Lower leg skin (tissue), 4 donors: ENCODE data around the gene CCDC28A. TPM values are rescaled to one million over a fixed set of nuclear protein-coding genes. Genes with fewer than 3 reads are reported as not detected.
A peak's percentile ranks its signal among the peaks of the same experiment; 100 is the strongest.
"Not testable (repeated sequence)": the region's sequence is repeated elsewhere in the genome, so short reads cannot be mapped to it uniquely, and the experiment has no call there.

ENCODE experiments used
- DNase-seq, 2 donors: peaks; one replicate each; pipeline ENCODE4 v3.0.0-alpha.2; 2019; ENCODE audit warnings: low spot score in 2 of 2
- H3K4me3 ChIP-seq: fragments of 200-600 bp; sonication (generic); 2 replicates; pipeline ENCODE4 v1.5.1; 2017; ENCODE audit warnings: mild to moderate bottlenecking, low read depth; ENCODE audit not compliant: poor library complexity, severe bottlenecking
- CTCF ChIP-seq, 3 donors: fragments of 450-650 bp; IDR thresholded peaks; one replicate each; pipeline ENCODE4 v1.5.1; 2016; ENCODE audit warnings: antibody characterized with exemption in 3 of 3, mild to moderate bottlenecking in 3 of 3, moderate library complexity in 2 of 3
- POLR2A ChIP-seq, 2 donors: fragments of 450-650 bp; IDR thresholded peaks; one replicate each; pipeline ENCODE4 v1.6.1; 2016 to 2017; ENCODE audit warnings: antibody characterized with exemption in 2 of 2, mild to moderate bottlenecking in 1 of 2, moderate library complexity in 1 of 2
- WGBS, 2 donors: methylation state at CpG; one replicate each; pipeline ENCODE4 v1.1.5; 2018; 5-methylcytosine and 5-hydroxymethylcytosine counted together
- intact Hi-C: fragments of 100-400 bp; cut with DNase I; formaldehyde crosslinking; loops from one replicate; pipeline ENCODE4 v1.15.0; 2023; ENCODE audit warnings: low total_unique reads
- total RNA-seq, 4 donors: library from RNA; depleted of rRNA; stranded (reverse); fragments of >200 nt; gene quantifications; one replicate each; pipeline ENCODE4 v1.1.0, GENCODE V29; 2016

Gene CCDC28A
- total RNA-seq: 10 to 100 TPM; 16.5 to 23.4 (median 20.6) TPM

- peak; percentile 97 to 99 for DNase-seq
- WGBS, 2 donors: 0% methylated on average over 47 of the region's 47 CpGs
- intact Hi-C loops: no loop called here
- peak within 1 kb of the TSS; percentile 88 for H3K4me3 ChIP-seq
- no peak for TF ChIP-seq POLR2A (IDR thresholded peaks at IDR 0.05)
- no peak for TF ChIP-seq CTCF (IDR thresholded peaks at IDR 0.05)
Observed at GRCh38 chr6:138773177-138774091, at the start of gene CCDC28A. CCDC28A (plus strand) TSS chr6:138773769; CDS start chr6:138776121, 2,352 bp downstream.

- no peak overlapping the region for H3K4me3 ChIP-seq
- WGBS, 2 donors: 49 to 59% methylated on average over 3 of the region's 3 CpGs
- TF ChIP-seq POLR2A (IDR thresholded peaks at IDR 0.05) (no peak), CTCF (IDR thresholded peaks at IDR 0.05) (no peak)
- intact Hi-C loops: no loop called here
- DNase-seq: peak in 1 of 2 donors; percentile 24
Observed at GRCh38 chr6:138724015-138724414, 49.6 kb upstream of the CCDC28A start.

- 87 to 92% methylated on average over 7 of the region's 7 CpGs for WGBS, 2 donors
Observed at GRCh38 chr6:138726066-138726756, 47.4 kb upstream of the CCDC28A start.

GRCh38 chr6:138726757-138727097, 46.8 kb upstream of the CCDC28A start:
- TF ChIP-seq POLR2A (IDR thresholded peaks at IDR 0.05): no peak
- no peak overlapping the region for H3K4me3 ChIP-seq
- 94 to 97% methylated on average over 3 of the region's 3 CpGs for WGBS, 2 donors
- DNase-seq: no peak
- intact Hi-C loops: no loop called here

More at GRCh38 chr6:138726066-138726756, 47.4 kb upstream of the CCDC28A start:
- H3K4me3 ChIP-seq: no peak overlapping the region
- no peak for DNase-seq
- intact Hi-C loops: no loop called here
- TF ChIP-seq CTCF (IDR thresholded peaks at IDR 0.05): no peak
- TF ChIP-seq POLR2A (IDR thresholded peaks at IDR 0.05): no peak

- intact Hi-C loops: no loop called here
- no peak for TF ChIP-seq CTCF (IDR thresholded peaks at IDR 0.05)
- TF ChIP-seq POLR2A (IDR thresholded peaks at IDR 0.05): no peak
- 76 to 82% methylated on average over 3 of the region's 3 CpGs for WGBS, 2 donors
- no peak for DNase-seq
- no peak overlapping the region for H3K4me3 ChIP-seq
Observed at GRCh38 chr6:138727182-138727581, 46.4 kb upstream of the CCDC28A start.

- intact Hi-C loops: no loop called here
- no peak for DNase-seq
- TF ChIP-seq CTCF (IDR thresholded peaks at IDR 0.05) (no peak), POLR2A (IDR thresholded peaks at IDR 0.05) (no peak)
- no peak overlapping the region for H3K4me3 ChIP-seq
- 70 to 71% methylated on average over 2 of the region's 2 CpGs for WGBS, 2 donors
Observed at GRCh38 chr6:138728662-138729061, 44.9 kb upstream of the CCDC28A start.

GRCh38 chr6:138730037-138730436, 43.5 kb upstream of the CCDC28A start:
- H3K4me3 ChIP-seq, DNase-seq, intact Hi-C loops: not testable (repeated sequence)
- WGBS, 2 donors: 91 to 92% methylated on average over 5 of the region's 5 CpGs
